ENCODE data around the gene PTPRCAP. TPM values are rescaled to one million over a fixed set of nuclear protein-coding genes. Genes with fewer than 3 reads are reported as not detected.

The PTPRCAP gene
- polyA plus RNA-seq, 3 donors = 1.3 to 3.5 (median 2.4) TPM

GRCh38 chr11:67449116-67449844 is 11.8 kb upstream of the PTPRCAP start:
- DNase-seq (ENCODE audit: extremely low read depth in 1 of 11, low read depth in 9 of 11, low spot score in 4 of 11) = no peak

GRCh38 chr11:67448220-67448609 is 10.7 kb upstream of the PTPRCAP start:
- DNase-seq (ENCODE audit: extremely low read depth in 1 of 11, low read depth in 9 of 11, low spot score in 4 of 11) = no peak

- no peak for DNase-seq (ENCODE audit: extremely low read depth in 1 of 11, low read depth in 9 of 11, low spot score in 4 of 11)
Observed at GRCh38 chr11:67445515-67445914, 8.0 kb upstream of the PTPRCAP start.

GRCh38 chr11:67442504-67443404 is 5.3 kb upstream of the PTPRCAP start:
- DNase-seq (ENCODE audit: extremely low read depth in 1 of 11, low read depth in 9 of 11, low spot score in 4 of 11) = no peak

- DNase-seq (ENCODE audit: extremely low read depth in 1 of 11, low read depth in 9 of 11, low spot score in 4 of 11) = no peak
Observed at GRCh38 chr11:67441731-67442351, 4.4 kb upstream of the PTPRCAP start.

GRCh38 chr11:67441098-67441563 is 3.6 kb upstream of the PTPRCAP start:
- DNase-seq (ENCODE audit: extremely low read depth in 1 of 11, low read depth in 9 of 11, low spot score in 4 of 11) = no peak

- DNase-seq (ENCODE audit: extremely low read depth in 1 of 11, low read depth in 9 of 11, low spot score in 4 of 11) = no peak
Observed at GRCh38 chr11:67440229-67441097, 3.0 kb upstream of the PTPRCAP start.

- DNase-seq (ENCODE audit: extremely low read depth in 1 of 11, low read depth in 9 of 11, low spot score in 4 of 11) = no peak
Observed at GRCh38 chr11:67439321-67440228, 2.1 kb upstream of the PTPRCAP start.

GRCh38 chr11:67438158-67438902 is 848 bp upstream of the PTPRCAP start:
- no peak for DNase-seq (ENCODE audit: extremely low read depth in 1 of 11, low read depth in 9 of 11, low spot score in 4 of 11)

GRCh38 chr11:67437809-67438157 is 301 bp upstream of the PTPRCAP start:
- DNase-seq (ENCODE audit: extremely low read depth in 1 of 11, low read depth in 9 of 11, low spot score in 4 of 11) = no peak

- DNase-seq (ENCODE audit: extremely low read depth in 1 of 11, low read depth in 9 of 11, low spot score in 4 of 11) = no peak
Observed at GRCh38 chr11:67436459-67437081, 912 bp downstream of the PTPRCAP start.

GRCh38 chr11:67435727-67436458 is 1.6 kb downstream of the PTPRCAP start:
- DNase-seq (ENCODE audit: extremely low read depth in 1 of 11, low read depth in 9 of 11, low spot score in 4 of 11) = no peak

- no peak for DNase-seq (ENCODE audit: extremely low read depth in 1 of 11, low read depth in 9 of 11, low spot score in 4 of 11)
Observed at GRCh38 chr11:67435031-67435726, 2.3 kb downstream of the PTPRCAP start.

- DNase-seq (ENCODE audit: extremely low read depth in 1 of 11, low read depth in 9 of 11, low spot score in 4 of 11) = no peak
Observed at GRCh38 chr11:67434395-67434881, 3.0 kb downstream of the PTPRCAP start.
